GM12873 (cell line): ENCODE data around the gene MAPK4.

Experiments
- CTCF ChIP-seq: IDR thresholded peaks from 2 replicates; pipeline ENCODE4 v1.5.1; 2012; ENCODE audit warnings: low read depth, mild to moderate bottlenecking, moderate library complexity, low read length, control low read depth; ENCODE audit not compliant: insufficient read depth; ENCODE audit errors: missing control alignments

The MAPK4 gene

GRCh38 chr18:50654211-50654610 is 94.3 kb downstream of the MAPK4 start:
- TF ChIP-seq CTCF: no peak

GRCh38 chr18:50654658-50655550 is 95.0 kb downstream of the MAPK4 start:
- TF ChIP-seq CTCF: no peak

GRCh38 chr18:50656396-50656795 is 96.5 kb downstream of the MAPK4 start:
- TF ChIP-seq CTCF: no peak

- no peak for TF ChIP-seq CTCF
Observed at GRCh38 chr18:50656841-50657470, 97.1 kb downstream of the MAPK4 start.

GRCh38 chr18:50658601-50659000 is 98.7 kb downstream of the MAPK4 start:
- no peak for TF ChIP-seq CTCF

- TF ChIP-seq CTCF: no peak
Observed at GRCh38 chr18:50659091-50660003, 99.5 kb downstream of the MAPK4 start.
